Neuronal stem cell (in vitro differentiated cells): ENCODE results near the gene USP32.
"Not testable (repeated sequence)": the region's sequence is repeated elsewhere in the genome, so short reads cannot be mapped to it uniquely, and the experiment has no call there.

Experiments used
- DNase-seq: peaks from one replicate; pipeline ENCODE4 v3.0.0-alpha.2; 2013; ENCODE audit warnings: low spot score
- H2AFZ ChIP-seq: one replicate; pipeline ENCODE4 v1.6.1; 2013; ENCODE audit warnings: mild to moderate bottlenecking, low read length, inconsistent platforms
- H2AK5ac ChIP-seq: 2 replicates; pipeline ENCODE4 v1.6.1; 2013; ENCODE audit warnings: low read depth, mild to moderate bottlenecking, inconsistent platforms, low read length, moderate library complexity, mixed read lengths
- H2BK120ac ChIP-seq: 2 replicates; pipeline ENCODE4 v1.6.1; 2013; ENCODE audit warnings: low read depth, mild to moderate bottlenecking, inconsistent platforms, low read length, moderate library complexity, mixed read lengths
- H2BK12ac ChIP-seq: one replicate; pipeline ENCODE4 v1.6.1; 2013; ENCODE audit warnings: low read length, inconsistent platforms
- H2BK15ac ChIP-seq: 2 replicates; pipeline ENCODE4 v1.6.1; 2013; ENCODE audit warnings: mild to moderate bottlenecking, low read length, inconsistent platforms, mixed read lengths
- H2BK5ac ChIP-seq: one replicate; pipeline ENCODE4 v1.6.1; 2013; ENCODE audit warnings: inconsistent platforms, mild to moderate bottlenecking, low read length, moderate library complexity
- H3K14ac ChIP-seq: one replicate; pipeline ENCODE4 v1.6.1; 2013; ENCODE audit warnings: low read length, inconsistent platforms
- H3K18ac ChIP-seq: 2 replicates; pipeline ENCODE4 v1.6.1; 2013; ENCODE audit warnings: low read length, inconsistent platforms
- H3K23ac ChIP-seq: 2 replicates; pipeline ENCODE4 v1.6.1; 2013; ENCODE audit warnings: low read depth, mild to moderate bottlenecking, mixed read lengths, low read length, inconsistent platforms; ENCODE audit not compliant: poor library complexity
- H3K27ac ChIP-seq: replicated peaks from 3 replicates; pipeline ENCODE4 v1.5.1; 2013; ENCODE audit warnings: low read length, inconsistent platforms
- H3K27me3 ChIP-seq, 3 experiments: 2 replicates each; pipeline ENCODE4 v1.6.1; 2013; ENCODE audit warnings: low read length in 3 of 3, mild to moderate bottlenecking in 2 of 3, inconsistent platforms in 1 of 3, low read depth in 1 of 3, mixed read lengths in 1 of 3, moderate library complexity in 1 of 3; ENCODE audit not compliant: control insufficient read depth in 3 of 3, insufficient read depth in 3 of 3
- H3K36me3 ChIP-seq, 2 donors: replicated peaks in 1 of 2; 2 replicates each; pipeline ENCODE4 v1.6.1; 2013; ENCODE audit warnings: low read length in 2 of 2; ENCODE audit not compliant: control insufficient read depth in 2 of 2, insufficient read depth in 2 of 2
- H3K4ac ChIP-seq: 2 replicates; pipeline ENCODE4 v1.6.1; 2013; ENCODE audit warnings: inconsistent platforms, mild to moderate bottlenecking, low read length, moderate library complexity
- H3K4me1 ChIP-seq, 2 donors: 1 replicate in 1 of 2; 2 replicates in 1 of 2; pipeline ENCODE4 v1.6.1; 2013; ENCODE audit warnings: low read length in 2 of 2, low read depth in 1 of 2; ENCODE audit not compliant: control insufficient read depth in 2 of 2, insufficient read depth in 1 of 2
- H3K4me2 ChIP-seq: one replicate; pipeline ENCODE4 v1.6.1; 2013; ENCODE audit warnings: mild to moderate bottlenecking, low read length, inconsistent platforms; ENCODE audit not compliant: insufficient read depth, poor library complexity, severe bottlenecking
- H3K4me3 ChIP-seq, 2 donors: 2 replicates each; pipeline ENCODE4 v1.5.1; 2013; ENCODE audit warnings: low read length in 2 of 2, mild to moderate bottlenecking in 2 of 2, inconsistent platforms in 1 of 2, moderate library complexity in 1 of 2
- H3K79me1 ChIP-seq: one replicate; pipeline ENCODE4 v1.6.1; 2013; ENCODE audit warnings: low read depth, mild to moderate bottlenecking, inconsistent platforms, low read length, moderate library complexity
- H3K9ac ChIP-seq: one replicate; pipeline ENCODE4 v1.6.1; 2013; ENCODE audit warnings: mild to moderate bottlenecking, low read depth, low read length, inconsistent platforms; ENCODE audit not compliant: poor library complexity
- H3K9me3 ChIP-seq, 2 donors: replicated peaks in 1 of 2; 2 replicates each; pipeline versions ENCODE3 to v1.6.1; 2013; ENCODE audit warnings: low read length in 2 of 2, mild to moderate bottlenecking in 2 of 2, inconsistent platforms in 1 of 2, low read depth in 1 of 2, mixed read lengths in 1 of 2, moderate library complexity in 1 of 2; ENCODE audit not compliant: control insufficient read depth in 2 of 2, insufficient read depth in 1 of 2
- H4K8ac ChIP-seq: one replicate; pipeline ENCODE4 v1.6.1; 2013; ENCODE audit warnings: low read depth, mild to moderate bottlenecking, inconsistent platforms, low read length, moderate library complexity
- H4K91ac ChIP-seq: one replicate; pipeline ENCODE4 v1.6.1; 2013; ENCODE audit warnings: low read length, low read depth, mild to moderate bottlenecking, inconsistent platforms; ENCODE audit not compliant: poor library complexity
- WGBS, 2 donors: extraction: QIAGEN DNeasy Blood & Tissue Kit; methylation state at CpG; one replicate each; pipeline ENCODE4 v1.1.7; 2013; ENCODE audit warnings: missing lambda C conversion rate in 2 of 2, mixed read lengths in 1 of 2; ENCODE audit not compliant: insufficient read length in 2 of 2, insufficient replicate concordance in 1 of 2; ENCODE audit errors: extremely low coverage in 2 of 2; 5-methylcytosine and 5-hydroxymethylcytosine counted together

The USP32 gene

GRCh38 chr17:60186372-60186771 is 205.6 kb downstream of the USP32 start:
- H3K27me3 ChIP-seq, DNase-seq, H3K4me3 ChIP-seq, H4K91ac ChIP-seq, H3K79me1 ChIP-seq, H3K4me2 ChIP-seq, H3K4ac ChIP-seq, H3K18ac ChIP-seq, H3K23ac ChIP-seq, H3K27ac ChIP-seq, H3K9ac ChIP-seq, H2BK120ac ChIP-seq, H3K14ac ChIP-seq, H2BK5ac ChIP-seq, H3K9me3 ChIP-seq, H2BK15ac ChIP-seq, H4K8ac ChIP-seq, H2AK5ac ChIP-seq, H2AFZ ChIP-seq, H2BK12ac ChIP-seq, H3K4me1 ChIP-seq: not testable (repeated sequence)
- WGBS, 2 donors, result 100% methylated on average over 1 of the region's 1 CpG; no CpG with 5 or more reads in 1 of the 2 donors
- peaks cover 9 to 73% of the 10 kb centered on the region in 2 donors for H3K36me3 ChIP-seq

GRCh38 chr17:60180380-60180779 is 211.6 kb downstream of the USP32 start:
- not testable (repeated sequence) for H3K18ac ChIP-seq, H4K8ac ChIP-seq, H2AK5ac ChIP-seq, H3K79me1 ChIP-seq, H3K27me3 ChIP-seq, H2BK12ac ChIP-seq, H2BK120ac ChIP-seq, H3K4me2 ChIP-seq, H3K4me1 ChIP-seq, H3K4me3 ChIP-seq, H3K9me3 ChIP-seq, H3K23ac ChIP-seq, H3K4ac ChIP-seq, DNase-seq, H3K27ac ChIP-seq, H4K91ac ChIP-seq, H3K9ac ChIP-seq, H2BK15ac ChIP-seq, H3K14ac ChIP-seq, H2AFZ ChIP-seq, H2BK5ac ChIP-seq
- WGBS, 2 donors, result no CpG with 5 or more reads among the region's 1 CpG
- H3K36me3 ChIP-seq, result peaks cover 9 to 54% of the 10 kb centered on the region in 2 donors

GRCh38 chr17:60178180-60178579 is 213.8 kb downstream of the USP32 start:
- not testable (repeated sequence) for H2BK5ac ChIP-seq, H2BK120ac ChIP-seq, H3K4me3 ChIP-seq, H3K18ac ChIP-seq, H2BK15ac ChIP-seq, H3K14ac ChIP-seq, H3K9me3 ChIP-seq, H3K4me2 ChIP-seq, H3K4me1 ChIP-seq, H3K27me3 ChIP-seq, H2AK5ac ChIP-seq, H3K9ac ChIP-seq, H4K8ac ChIP-seq, H3K23ac ChIP-seq, H4K91ac ChIP-seq, H3K4ac ChIP-seq, H3K27ac ChIP-seq, DNase-seq, H2BK12ac ChIP-seq, H2AFZ ChIP-seq, H3K79me1 ChIP-seq
- no CpG with 5 or more reads among the region's 2 CpGs for WGBS, 2 donors
- H3K36me3 ChIP-seq, result peaks cover 7 to 44% of the 10 kb centered on the region in 2 donors

GRCh38 chr17:60176763-60177162 is 215.2 kb downstream of the USP32 start:
- not testable (repeated sequence) for H2BK12ac ChIP-seq, H3K9me3 ChIP-seq, H2BK5ac ChIP-seq, H3K14ac ChIP-seq, DNase-seq, H3K27me3 ChIP-seq, H4K8ac ChIP-seq, H4K91ac ChIP-seq, H3K79me1 ChIP-seq, H3K4me2 ChIP-seq, H2AK5ac ChIP-seq, H3K4me3 ChIP-seq, H3K9ac ChIP-seq, H3K23ac ChIP-seq, H3K4me1 ChIP-seq, H3K27ac ChIP-seq, H2AFZ ChIP-seq, H2BK15ac ChIP-seq, H3K18ac ChIP-seq, H3K4ac ChIP-seq, H2BK120ac ChIP-seq
- peaks cover 4 to 31% of the 10 kb centered on the region in 2 donors for H3K36me3 ChIP-seq
- WGBS, 2 donors, result no CpG with 5 or more reads among the region's 5 CpGs
